GM21786 (cell line): ENCODE data around the gene TTLL11.
"Not testable (repeated sequence)": the region's sequence is repeated elsewhere in the genome, so short reads cannot be mapped to it uniquely, and the experiment has no call there.

ENCODE experiments used
- ATAC-seq: cut with Tn5 transposase; IDR thresholded peaks from one replicate; pipeline ENCODE4 v1.9.1; 2021; ENCODE audit not compliant: unreplicated experiment

The TTLL11 gene

GRCh38 chr9:122085260-122085659 lies 7.8 kb downstream of the TTLL11 start:
- ATAC-seq: no peak

GRCh38 chr9:122084026-122084675 lies 9.0 kb downstream of the TTLL11 start:
- ATAC-seq: no peak

- ATAC-seq: no peak
Observed at GRCh38 chr9:122080986-122081385, 12.1 kb downstream of the TTLL11 start.

- ATAC-seq: no peak
Observed at GRCh38 chr9:122078557-122078956, 14.6 kb downstream of the TTLL11 start.

GRCh38 chr9:122076773-122077172 lies 16.3 kb downstream of the TTLL11 start:
- ATAC-seq: no peak

- no peak for ATAC-seq
Observed at GRCh38 chr9:122076117-122076516, 17.0 kb downstream of the TTLL11 start.

- ATAC-seq: no peak
Observed at GRCh38 chr9:122075135-122076030, 17.7 kb downstream of the TTLL11 start.

- no peak for ATAC-seq
Observed at GRCh38 chr9:122071715-122072114, 21.4 kb downstream of the TTLL11 start.

GRCh38 chr9:122070728-122071515 lies 22.2 kb downstream of the TTLL11 start:
- ATAC-seq: no peak

GRCh38 chr9:122066680-122067079 lies 26.4 kb downstream of the TTLL11 start:
- not testable (repeated sequence) for ATAC-seq

- ATAC-seq: no peak
Observed at GRCh38 chr9:122065923-122066629, 27.0 kb downstream of the TTLL11 start.

GRCh38 chr9:122060481-122060880 lies 32.6 kb downstream of the TTLL11 start:
- no peak for ATAC-seq

- ATAC-seq: no peak
Observed at GRCh38 chr9:122059955-122060324, 33.2 kb downstream of the TTLL11 start.

GRCh38 chr9:122059214-122059954 lies 33.7 kb downstream of the TTLL11 start:
- ATAC-seq: no peak

GRCh38 chr9:122058709-122059108 lies 34.4 kb downstream of the TTLL11 start:
- no peak for ATAC-seq

- ATAC-seq: no peak
Observed at GRCh38 chr9:122058051-122058450, 35.1 kb downstream of the TTLL11 start.

GRCh38 chr9:122057211-122057610 lies 35.9 kb downstream of the TTLL11 start:
- no peak for ATAC-seq

- no peak for ATAC-seq
Observed at GRCh38 chr9:122056484-122056883, 36.6 kb downstream of the TTLL11 start.

GRCh38 chr9:122055701-122056100 lies 37.4 kb downstream of the TTLL11 start:
- no peak for ATAC-seq
